SK-N-SH treated with all-trans-retinoic acid at 6 μM for 48 hours (cell line): ENCODE results near the gene DPPA4.

Experiments
- ATAC-seq: fragments of 200-7000 bp; cut with Tn5 transposase; 3 replicates; pipeline ENCODE4 v1.9.1; 2020; ENCODE audit warnings: mild to moderate bottlenecking, moderate library complexity
- ARNTL ChIP-seq: fragments of 450-650 bp; formaldehyde crosslinking; IDR thresholded peaks from 2 replicates; pipeline ENCODE4 v1.5.0; 2020; ENCODE audit warnings: low read depth, mild to moderate bottlenecking, moderate library complexity, borderline replicate concordance
- BACH2 ChIP-seq: fragments of 250-450 bp; sonication (Bioruptor Pico); IDR thresholded peaks from 2 replicates; pipeline ENCODE4 v1.9.0; 2021; ENCODE audit warnings: mild to moderate bottlenecking, borderline replicate concordance
- CREB5 ChIP-seq: fragments of 250-450 bp; sonication (Bioruptor Pico); IDR thresholded peaks from 2 replicates; pipeline ENCODE4 v1.5.1; 2020; ENCODE audit warnings: low read depth, mild to moderate bottlenecking, moderate library complexity
- CSDC2 ChIP-seq: fragments of 250-450 bp; sonication (Bioruptor Pico); IDR thresholded peaks from 2 replicates; pipeline ENCODE4 v1.5.0; 2020; ENCODE audit warnings: mild to moderate bottlenecking, moderate library complexity
- CSRNP3 ChIP-seq: fragments of 250-450 bp; sonication (Bioruptor Pico); IDR thresholded peaks from 2 replicates; pipeline ENCODE4 v1.5.1; 2021; ENCODE audit warnings: mild to moderate bottlenecking, moderate library complexity
- ESRRG ChIP-seq: fragments of 250-450 bp; sonication (Bioruptor Pico); IDR thresholded peaks from 2 replicates; pipeline ENCODE4 v1.6.1; 2021; ENCODE audit warnings: mild to moderate bottlenecking
- GLIS3 ChIP-seq: fragments of 250-450 bp; sonication (Bioruptor Pico); IDR thresholded peaks from 2 replicates; pipeline ENCODE4 v1.5.0; 2020; ENCODE audit warnings: mild to moderate bottlenecking, moderate library complexity
- ISL1 ChIP-seq: fragments of 250-450 bp; sonication (Bioruptor Pico); IDR thresholded peaks from 2 replicates; pipeline ENCODE4 v2.1.2; 2022; ENCODE audit warnings: mild to moderate bottlenecking, moderate library complexity
- OSR1 ChIP-seq: fragments of 250-450 bp; sonication (Bioruptor Pico); IDR thresholded peaks from 2 replicates; pipeline ENCODE4 v1.8.0; 2022; ENCODE audit warnings: moderate library complexity, mild to moderate bottlenecking, inconsistent platforms
- PATZ1 ChIP-seq: fragments of 250-450 bp; sonication (Bioruptor Pico); IDR thresholded peaks from 2 replicates; pipeline ENCODE4 v1.8.0; 2020; ENCODE audit warnings: mild to moderate bottlenecking, moderate library complexity, borderline replicate concordance
- PPARA ChIP-seq: fragments of 250-450 bp; sonication (Bioruptor Pico); IDR thresholded peaks from 2 replicates; pipeline ENCODE4 v1.5.0; 2020; ENCODE audit warnings: mild to moderate bottlenecking, borderline replicate concordance
- RARB ChIP-seq: fragments of 250-450 bp; sonication (Bioruptor Pico); IDR thresholded peaks from 2 replicates; pipeline ENCODE4 v1.8.0; 2021; ENCODE audit warnings: mild to moderate bottlenecking, moderate library complexity
- TCF4 ChIP-seq: fragments of 250-450 bp; sonication (Bioruptor Pico); IDR thresholded peaks from 2 replicates; pipeline ENCODE4 v1.8.0; 2021; ENCODE audit warnings: mild to moderate bottlenecking, moderate library complexity, borderline replicate concordance
- TSHZ2 ChIP-seq: fragments of 250-450 bp; sonication (Bioruptor Pico); IDR thresholded peaks from 2 replicates; pipeline ENCODE4 v1.5.0; 2020; ENCODE audit warnings: mild to moderate bottlenecking, moderate library complexity
- ZC3H10 ChIP-seq: fragments of 250-450 bp; sonication (Bioruptor Pico); IDR thresholded peaks from 2 replicates; pipeline ENCODE4 v1.5.1; 2021; ENCODE audit warnings: mild to moderate bottlenecking, moderate library complexity
- ZFP3 ChIP-seq: fragments of 250-450 bp; sonication (Bioruptor Pico); IDR thresholded peaks from 2 replicates; pipeline ENCODE4 v1.5.0; 2020; ENCODE audit warnings: mild to moderate bottlenecking, moderate library complexity
- ZFP30 ChIP-seq: fragments of 450-650 bp; formaldehyde crosslinking; IDR thresholded peaks from 2 replicates; pipeline ENCODE4 v1.5.0; 2022; ENCODE audit warnings: mild to moderate bottlenecking, moderate library complexity
- ZNF565 ChIP-seq: fragments of 450-650 bp; formaldehyde crosslinking; conservative IDR thresholded peaks from 2 replicates; pipeline ENCODE4 v1.5.0; 2020; ENCODE audit warnings: low read depth, mild to moderate bottlenecking, moderate library complexity
- ZNF70 ChIP-seq: fragments of 450-650 bp; formaldehyde crosslinking; IDR thresholded peaks from 2 replicates; pipeline ENCODE4 v1.5.0; 2020; ENCODE audit warnings: mild to moderate bottlenecking, moderate library complexity
- ZNF8 ChIP-seq: fragments of 450-650 bp; formaldehyde crosslinking; IDR thresholded peaks from 2 replicates; pipeline ENCODE4 v1.5.0; 2020; ENCODE audit warnings: mild to moderate bottlenecking, moderate library complexity

Gene DPPA4

GRCh38 chr3:109351231-109351630 is 13.9 kb upstream of the DPPA4 start:
- no peak for ATAC-seq
- TF ChIP-seq ZFP30 = no peak
- no peak for TF ChIP-seq PATZ1
- TF ChIP-seq PPARA = no peak
- TF ChIP-seq ISL1 = no peak
- no peak for TF ChIP-seq CSRNP3 (CRISPR knock-in tag)
- no peak for TF ChIP-seq RARB (CRISPR knock-in tag)
- no peak for TF ChIP-seq CREB5 (CRISPR knock-in tag)
- no peak for TF ChIP-seq CSDC2 (CRISPR knock-in tag)
- no peak for TF ChIP-seq ZC3H10 (CRISPR knock-in tag)
- no peak for TF ChIP-seq ARNTL (CRISPR knock-in tag)

GRCh38 chr3:109346770-109347295 is 9.5 kb upstream of the DPPA4 start:
- no peak for ATAC-seq
- TF ChIP-seq CSRNP3 (CRISPR knock-in tag) = no peak
- no peak for TF ChIP-seq ZNF8 (CRISPR knock-in tag)
- TF ChIP-seq CREB5 (CRISPR knock-in tag) = no peak
- no peak for TF ChIP-seq ZNF565 (CRISPR knock-in tag)
- TF ChIP-seq TCF4 (CRISPR knock-in tag) = no peak
- TF ChIP-seq CSDC2 (CRISPR knock-in tag) = no peak
- TF ChIP-seq ESRRG (CRISPR knock-in tag) = no peak
- TF ChIP-seq ZFP3 (CRISPR knock-in tag) = no peak
- TF ChIP-seq GLIS3 (CRISPR knock-in tag) = no peak
- TF ChIP-seq ARNTL (CRISPR knock-in tag) = no peak
- no peak for TF ChIP-seq OSR1 (CRISPR knock-in tag)
- TF ChIP-seq BACH2 (CRISPR knock-in tag) = no peak
- no peak for TF ChIP-seq PPARA
- TF ChIP-seq TSHZ2 (CRISPR knock-in tag) = no peak
- TF ChIP-seq PATZ1 = no peak
- no peak for TF ChIP-seq ZNF70
